Measurements from ENCODE around the gene FASTKD2. TPM values are rescaled to one million over a fixed set of nuclear protein-coding genes. Genes with fewer than 3 reads are reported as not detected.

The FASTKD2 gene
- total RNA-seq, 1 donor from 2014 or later = 20.1 TPM

- Mint-ChIP-seq H3K36me3 (ENCODE audit: low read depth, unreplicated experiment) (no peaks in the 10 kb centered on the region), H3K27me3 (ENCODE audit: unreplicated experiment) (no peaks in the 10 kb centered on the region), H3K27ac (ENCODE audit: unreplicated experiment) (no peak overlapping the region), H3K9me3 (ENCODE audit: unreplicated experiment) (peaks cover 5% of the 10 kb centered on the region), H3K4me1 (ENCODE audit: unreplicated experiment) (no peaks in the 10 kb centered on the region), H3K4me3 (ENCODE audit: unreplicated experiment) (no peak overlapping the region)
- DNase-seq (ENCODE audit: low spot score) = no peak
- no peak for TF ChIP-seq CTCF (IDR thresholded peaks at IDR 0.05; ENCODE audit: unreplicated experiment)
Observed at GRCh38 chr2:206723288-206723687, 42.1 kb upstream of the FASTKD2 start.

GRCh38 chr2:206727287-206727686, 38.1 kb upstream of the FASTKD2 start:
- Mint-ChIP-seq H3K27ac (ENCODE audit: unreplicated experiment) (no peak overlapping the region), H3K9me3 (ENCODE audit: unreplicated experiment) (peaks cover 1% of the 10 kb centered on the region), H3K36me3 (ENCODE audit: low read depth, unreplicated experiment) (no peaks in the 10 kb centered on the region), H3K4me3 (ENCODE audit: unreplicated experiment) (no peak overlapping the region), H3K27me3 (ENCODE audit: unreplicated experiment) (no peaks in the 10 kb centered on the region), H3K4me1 (ENCODE audit: unreplicated experiment) (peaks cover 3% of the 10 kb centered on the region)
- no peak for TF ChIP-seq CTCF (IDR thresholded peaks at IDR 0.05; ENCODE audit: unreplicated experiment)
- DNase-seq (ENCODE audit: low spot score) = no peak

- Mint-ChIP-seq H3K27me3 (ENCODE audit: unreplicated experiment) (no peaks in the 10 kb centered on the region), H3K4me3 (ENCODE audit: unreplicated experiment) (no peak overlapping the region), H3K4me1 (ENCODE audit: unreplicated experiment) (peaks cover 3% of the 10 kb centered on the region), H3K36me3 (ENCODE audit: low read depth, unreplicated experiment) (no peaks in the 10 kb centered on the region), H3K9me3 (ENCODE audit: unreplicated experiment) (no peaks in the 10 kb centered on the region), H3K27ac (ENCODE audit: unreplicated experiment) (no peak overlapping the region)
- TF ChIP-seq CTCF (IDR thresholded peaks at IDR 0.05; ENCODE audit: unreplicated experiment) = no peak
- DNase-seq (ENCODE audit: low spot score) = no peak
Observed at GRCh38 chr2:206728277-206729199, 36.9 kb upstream of the FASTKD2 start.

GRCh38 chr2:206733341-206733740, 32.1 kb upstream of the FASTKD2 start:
- H3K4me3 Mint-ChIP-seq (ENCODE audit: unreplicated experiment) = no peak overlapping the region
- H3K27me3 Mint-ChIP-seq (ENCODE audit: unreplicated experiment) = no peaks in the 10 kb centered on the region
- no peak overlapping the region for H3K27ac Mint-ChIP-seq (ENCODE audit: unreplicated experiment)
- H3K9me3 Mint-ChIP-seq (ENCODE audit: unreplicated experiment) = no peaks in the 10 kb centered on the region
- no peak for DNase-seq (ENCODE audit: low spot score)
- peaks cover 3% of the 10 kb centered on the region for H3K4me1 Mint-ChIP-seq (ENCODE audit: unreplicated experiment)
- no peak for TF ChIP-seq CTCF (IDR thresholded peaks at IDR 0.05; ENCODE audit: unreplicated experiment)
- H3K36me3 Mint-ChIP-seq (ENCODE audit: low read depth, unreplicated experiment) = no peaks in the 10 kb centered on the region

GRCh38 chr2:206736935-206737334, 28.5 kb upstream of the FASTKD2 start:
- Mint-ChIP-seq H3K36me3 (ENCODE audit: low read depth, unreplicated experiment) (no peaks in the 10 kb centered on the region), H3K27ac (ENCODE audit: unreplicated experiment) (no peak overlapping the region), H3K27me3 (ENCODE audit: unreplicated experiment) (no peaks in the 10 kb centered on the region), H3K4me3 (ENCODE audit: unreplicated experiment) (no peak overlapping the region), H3K4me1 (ENCODE audit: unreplicated experiment) (peaks cover under 1% of the 10 kb centered on the region), H3K9me3 (ENCODE audit: unreplicated experiment) (no peaks in the 10 kb centered on the region)
- TF ChIP-seq CTCF (IDR thresholded peaks at IDR 0.05; ENCODE audit: unreplicated experiment) = no peak
- DNase-seq (ENCODE audit: low spot score) = no peak

Measured in endothelial cell (in vitro differentiated cells).